ENCODE results near the gene TNS4.
A peak's percentile ranks its signal among the peaks of the same experiment; 100 is the strongest.

The TNS4 gene

DNA sequence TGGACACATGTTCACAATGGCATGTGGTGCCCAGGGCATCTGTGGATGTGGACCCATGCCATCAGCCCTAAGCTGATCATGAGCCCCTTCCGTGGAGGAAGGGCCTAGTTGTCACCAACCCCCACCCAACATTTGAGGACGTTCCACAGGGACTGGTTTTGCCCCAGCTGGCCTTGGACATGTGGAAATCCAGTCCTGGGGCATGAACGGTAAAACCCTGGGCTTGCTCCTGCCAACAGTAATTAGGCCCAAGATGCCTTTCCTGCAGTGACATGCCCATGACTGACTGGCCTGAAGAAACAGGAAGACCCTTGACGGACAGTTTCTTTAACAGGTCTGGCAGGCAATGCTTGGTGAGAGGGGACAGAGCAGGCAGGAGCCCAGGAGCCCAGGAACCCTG lies 7.7 kb downstream of the TNS4 start:
- H3K36me3 ChIP-seq (ENCODE audit: control insufficient read depth, insufficient read depth, low read length) = no peaks in the 10 kb centered on the region
- H3K9me3 ChIP-seq (ENCODE audit: control insufficient read depth, low read length) = no peaks in the 10 kb centered on the region
- H3K27ac ChIP-seq (ENCODE audit: insufficient read depth, low read length, poor library complexity, severe bottlenecking) = no peak overlapping the region
- H3K27me3 ChIP-seq (replicated peaks; ENCODE audit: control insufficient read depth, insufficient read depth, low read length, poor library complexity, severe bottlenecking) = no peaks in the 10 kb centered on the region
- H3K4me1 ChIP-seq (ENCODE audit: control insufficient read depth, insufficient read depth, low read length, poor library complexity, severe bottlenecking) = peaks cover 26% of the 10 kb centered on the region
- no peak overlapping the region for H3K4me3 ChIP-seq (ENCODE audit: insufficient read depth, low read depth, low read length, poor library complexity, severe bottlenecking)
- DNase-seq = no peak

DNA sequence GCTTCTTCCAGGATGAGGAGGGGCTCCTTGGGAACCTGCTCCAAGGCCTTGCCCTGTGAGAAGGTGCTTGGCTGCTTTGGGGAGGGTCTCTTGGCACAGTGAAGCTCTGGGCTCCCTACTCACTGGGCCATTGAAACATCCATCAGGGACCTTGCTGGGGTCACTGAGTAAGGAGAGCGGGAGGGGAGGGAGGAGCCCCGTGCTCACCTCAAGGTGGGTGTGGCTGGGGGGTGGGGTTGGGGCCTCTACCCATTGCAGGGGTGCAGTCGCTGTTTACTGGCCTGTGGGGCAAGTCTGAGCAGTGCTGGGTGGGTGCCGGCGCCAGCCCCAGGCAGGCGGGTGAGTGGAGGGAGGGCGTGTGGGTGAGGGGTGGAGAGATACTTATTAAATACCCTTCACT lies 9.9 kb downstream of the TNS4 start:
- DNase-seq = no peak

DNA sequence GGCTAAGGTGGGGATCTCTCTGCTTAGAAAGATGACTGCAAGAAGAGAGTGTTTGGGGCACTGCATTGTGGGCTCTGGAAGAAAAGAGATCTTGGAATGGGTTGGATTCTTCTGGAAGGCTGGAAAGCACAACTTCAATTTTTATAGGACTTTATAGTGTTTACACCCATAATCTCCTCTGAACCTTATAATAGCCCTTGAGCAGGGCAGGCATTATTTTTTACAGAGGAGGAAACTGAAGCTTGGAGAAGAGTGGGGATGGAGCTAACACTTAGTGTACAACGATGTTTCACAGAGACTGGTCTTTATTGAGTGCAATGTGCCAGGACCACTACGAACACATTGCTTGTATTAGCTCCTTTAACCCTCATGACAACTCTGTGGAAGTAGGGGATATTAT lies 10.4 kb downstream of the TNS4 start:
- no peaks in the 10 kb centered on the region for H3K27me3 ChIP-seq (replicated peaks; ENCODE audit: control insufficient read depth, insufficient read depth, low read length, poor library complexity, severe bottlenecking)
- no peak overlapping the region for H3K27ac ChIP-seq (ENCODE audit: insufficient read depth, low read length, poor library complexity, severe bottlenecking)
- H3K4me1 ChIP-seq (ENCODE audit: control insufficient read depth, insufficient read depth, low read length, poor library complexity, severe bottlenecking) = peaks cover 26% of the 10 kb centered on the region
- DNase-seq = no peak
- no peaks in the 10 kb centered on the region for H3K36me3 ChIP-seq (ENCODE audit: control insufficient read depth, insufficient read depth, low read length)
- H3K4me3 ChIP-seq (ENCODE audit: insufficient read depth, low read depth, low read length, poor library complexity, severe bottlenecking) = no peak overlapping the region
- no peaks in the 10 kb centered on the region for H3K9me3 ChIP-seq (ENCODE audit: control insufficient read depth, low read length)

More for the DNA sequence above, 9.9 kb downstream of the TNS4 start:
- no peak overlapping the region for H3K27ac ChIP-seq (ENCODE audit: insufficient read depth, low read length, poor library complexity, severe bottlenecking)
- no peaks in the 10 kb centered on the region for H3K27me3 ChIP-seq (replicated peaks; ENCODE audit: control insufficient read depth, insufficient read depth, low read length, poor library complexity, severe bottlenecking)
- no peak overlapping the region for H3K4me3 ChIP-seq (ENCODE audit: insufficient read depth, low read depth, low read length, poor library complexity, severe bottlenecking)
- H3K4me1 ChIP-seq (ENCODE audit: control insufficient read depth, insufficient read depth, low read length, poor library complexity, severe bottlenecking) = peaks cover 26% of the 10 kb centered on the region
- H3K9me3 ChIP-seq (ENCODE audit: control insufficient read depth, low read length) = no peaks in the 10 kb centered on the region
- no peaks in the 10 kb centered on the region for H3K36me3 ChIP-seq (ENCODE audit: control insufficient read depth, insufficient read depth, low read length)

- Histone ChIP-seq H3K4me3 (ENCODE audit: insufficient read depth, low read depth, low read length, poor library complexity, severe bottlenecking) (no peak overlapping the region), H3K36me3 (ENCODE audit: control insufficient read depth, insufficient read depth, low read length) (no peaks in the 10 kb centered on the region)
Observed at GRCh38 chr17:40490289-40490853, 11.1 kb downstream of the TNS4 start.

DNA sequence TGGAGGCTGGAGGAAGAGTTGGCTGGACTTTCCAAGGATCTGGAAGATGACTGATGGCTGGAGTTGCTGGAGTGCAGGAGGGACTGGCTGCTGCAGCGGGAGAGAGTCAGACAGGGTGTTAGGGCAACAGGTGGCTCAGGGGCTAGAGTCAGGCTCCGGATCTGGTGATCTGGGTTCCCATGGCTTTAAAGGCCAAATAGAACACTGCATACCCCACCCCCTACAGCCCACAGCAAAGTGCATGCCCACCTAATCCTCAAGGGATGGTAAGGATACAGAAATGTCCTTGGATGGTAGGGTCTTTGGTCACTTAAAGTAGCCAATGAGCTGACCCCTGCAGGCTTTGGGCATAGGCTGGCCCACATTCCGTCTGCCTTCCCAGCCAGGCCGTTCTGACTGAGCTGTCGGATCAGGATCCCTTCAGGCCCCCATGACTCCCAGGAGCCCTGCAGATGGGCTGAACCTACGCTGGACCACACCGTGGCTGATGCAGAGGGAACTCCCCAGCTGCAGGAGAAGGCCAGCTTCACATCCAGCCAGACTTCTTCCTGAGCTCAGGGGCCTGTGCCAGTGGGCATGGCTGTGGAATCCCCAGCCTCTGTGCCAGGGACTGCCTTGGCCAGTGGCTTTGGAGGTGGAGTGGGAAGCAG lies 13.9 kb downstream of the TNS4 start:
- Histone ChIP-seq H3K27me3 (replicated peaks; ENCODE audit: control insufficient read depth, insufficient read depth, low read length, poor library complexity, severe bottlenecking) (no peaks in the 10 kb centered on the region), H3K9me3 (ENCODE audit: control insufficient read depth, low read length) (no peaks in the 10 kb centered on the region), H3K4me1 (ENCODE audit: control insufficient read depth, insufficient read depth, low read length, poor library complexity, severe bottlenecking) (peaks cover 26% of the 10 kb centered on the region), H3K27ac (ENCODE audit: insufficient read depth, low read length, poor library complexity, severe bottlenecking) (no peak overlapping the region), H3K36me3 (ENCODE audit: control insufficient read depth, insufficient read depth, low read length) (no peaks in the 10 kb centered on the region), H3K4me3 (ENCODE audit: insufficient read depth, low read depth, low read length, poor library complexity, severe bottlenecking) (no peak overlapping the region)
- no peak for DNase-seq

More at GRCh38 chr17:40490289-40490853, 11.1 kb downstream of the TNS4 start:
- DNase-seq = no peak
- Histone ChIP-seq H3K27me3 (replicated peaks; ENCODE audit: control insufficient read depth, insufficient read depth, low read length, poor library complexity, severe bottlenecking) (no peaks in the 10 kb centered on the region), H3K27ac (ENCODE audit: insufficient read depth, low read length, poor library complexity, severe bottlenecking) (no peak overlapping the region), H3K4me1 (ENCODE audit: control insufficient read depth, insufficient read depth, low read length, poor library complexity, severe bottlenecking) (peaks cover 26% of the 10 kb centered on the region), H3K9me3 (ENCODE audit: control insufficient read depth, low read length) (no peaks in the 10 kb centered on the region)

DNA sequence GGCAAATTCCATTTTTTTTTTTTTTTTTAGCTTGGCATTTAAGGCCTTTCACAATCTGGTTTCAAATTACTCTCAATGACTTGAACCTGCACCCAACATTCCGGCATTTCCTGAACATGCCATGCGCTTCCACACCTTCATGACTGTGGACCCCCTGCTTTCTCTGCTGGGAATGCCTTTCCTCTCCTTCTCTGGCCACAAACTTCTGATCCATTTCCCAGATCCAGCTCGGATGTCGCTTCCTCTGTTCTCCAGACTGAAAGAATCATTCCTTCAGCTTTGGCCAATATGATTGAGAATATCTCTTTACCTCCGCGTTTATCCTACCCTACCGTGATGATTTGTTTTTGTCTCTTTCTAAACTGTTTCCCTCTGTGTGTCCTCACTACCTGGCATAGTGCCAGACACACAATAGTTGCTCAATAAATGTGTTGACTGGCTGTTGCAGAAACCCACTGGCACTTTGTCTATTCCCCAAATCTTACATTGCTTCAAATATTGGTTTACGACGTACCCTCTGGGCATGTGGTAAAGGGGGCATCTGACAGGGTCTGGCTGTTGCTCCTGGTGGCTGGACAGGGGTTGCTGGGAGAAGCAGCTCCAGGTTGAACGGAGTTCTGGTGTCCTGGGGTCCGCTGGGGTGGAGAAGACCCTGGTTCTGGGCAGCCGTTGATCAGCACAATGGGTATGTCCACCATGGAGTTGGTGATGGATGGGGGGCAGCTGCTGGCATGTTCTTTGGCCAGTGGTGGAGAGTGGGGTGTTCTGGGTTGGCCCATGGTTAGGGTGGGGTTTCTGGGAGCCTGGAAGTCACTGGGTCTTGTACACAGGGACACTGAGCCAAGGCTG lies 14.7 kb downstream of the TNS4 start:
- no peaks in the 10 kb centered on the region for H3K9me3 ChIP-seq (ENCODE audit: control insufficient read depth, low read length)
- no peaks in the 10 kb centered on the region for H3K27me3 ChIP-seq (replicated peaks; ENCODE audit: control insufficient read depth, insufficient read depth, low read length, poor library complexity, severe bottlenecking)
- peaks cover 30% of the 10 kb centered on the region for H3K4me1 ChIP-seq (ENCODE audit: control insufficient read depth, insufficient read depth, low read length, poor library complexity, severe bottlenecking)
- no peak overlapping the region for H3K4me3 ChIP-seq (ENCODE audit: insufficient read depth, low read depth, low read length, poor library complexity, severe bottlenecking)
- no peak overlapping the region for H3K27ac ChIP-seq (ENCODE audit: insufficient read depth, low read length, poor library complexity, severe bottlenecking)
- H3K36me3 ChIP-seq (ENCODE audit: control insufficient read depth, insufficient read depth, low read length) = no peaks in the 10 kb centered on the region
- DNase-seq = no peak

DNA sequence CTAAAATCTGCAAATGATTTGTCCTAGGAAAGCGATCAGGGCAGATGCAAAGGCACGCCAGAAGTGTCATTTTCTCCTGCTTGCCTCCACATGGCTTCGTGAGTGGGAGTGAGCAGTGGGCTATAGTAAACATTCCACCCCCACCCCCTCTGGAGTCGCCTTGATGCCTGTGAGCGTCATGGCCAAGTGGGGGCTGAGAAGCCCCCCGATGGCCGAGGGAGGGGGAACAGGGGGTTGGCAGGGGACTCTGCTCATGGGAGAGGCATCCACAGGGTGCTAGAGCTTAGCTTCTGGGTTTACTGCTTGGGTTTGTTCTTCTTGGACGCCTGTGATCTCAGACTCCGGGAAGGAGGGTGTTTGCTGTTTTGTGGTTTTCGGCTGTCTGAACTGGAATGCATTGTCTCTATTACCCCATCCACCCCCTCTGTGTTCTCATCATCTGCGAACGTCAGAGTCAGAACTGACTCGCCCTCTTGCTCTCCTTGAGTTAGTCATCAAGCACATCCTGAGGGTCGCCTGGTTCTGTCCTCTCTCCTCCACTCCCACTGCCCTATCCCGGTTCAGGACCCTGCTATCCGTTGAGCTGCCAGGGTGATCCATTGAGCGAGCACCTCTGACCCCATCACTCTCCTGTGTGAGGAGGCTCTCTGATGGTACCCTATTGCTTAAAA lies 15.4 kb downstream of the TNS4 start:
- no peaks in the 10 kb centered on the region for H3K9me3 ChIP-seq (ENCODE audit: control insufficient read depth, low read length)
- H3K27ac ChIP-seq (ENCODE audit: insufficient read depth, low read length, poor library complexity, severe bottlenecking) = no peak overlapping the region
- no peak overlapping the region for H3K4me3 ChIP-seq (ENCODE audit: insufficient read depth, low read depth, low read length, poor library complexity, severe bottlenecking)
- H3K36me3 ChIP-seq (ENCODE audit: control insufficient read depth, insufficient read depth, low read length) = no peaks in the 10 kb centered on the region
- peaks cover 29% of the 10 kb centered on the region for H3K4me1 ChIP-seq (ENCODE audit: control insufficient read depth, insufficient read depth, low read length, poor library complexity, severe bottlenecking)
- DNase-seq = peak in 2 of 3 donors; percentile 6 to 33
- no peaks in the 10 kb centered on the region for H3K27me3 ChIP-seq (replicated peaks; ENCODE audit: control insufficient read depth, insufficient read depth, low read length, poor library complexity, severe bottlenecking)

GRCh38 chr17:40484973-40485530 lies 16.4 kb downstream of the TNS4 start:
- peaks cover 29% of the 10 kb centered on the region for H3K4me1 ChIP-seq (ENCODE audit: control insufficient read depth, insufficient read depth, low read length, poor library complexity, severe bottlenecking)
- H3K27me3 ChIP-seq (replicated peaks; ENCODE audit: control insufficient read depth, insufficient read depth, low read length, poor library complexity, severe bottlenecking) = no peaks in the 10 kb centered on the region
- H3K9me3 ChIP-seq (ENCODE audit: control insufficient read depth, low read length) = no peaks in the 10 kb centered on the region
- no peak overlapping the region for H3K27ac ChIP-seq (ENCODE audit: insufficient read depth, low read length, poor library complexity, severe bottlenecking)
- no peaks in the 10 kb centered on the region for H3K36me3 ChIP-seq (ENCODE audit: control insufficient read depth, insufficient read depth, low read length)
- DNase-seq = no peak
- no peak overlapping the region for H3K4me3 ChIP-seq (ENCODE audit: insufficient read depth, low read depth, low read length, poor library complexity, severe bottlenecking)

GRCh38 chr17:40484285-40484972 lies 17.0 kb downstream of the TNS4 start:
- no peak for DNase-seq

More at GRCh38 chr17:40484285-40484972, 17.0 kb downstream of the TNS4 start:
- Histone ChIP-seq H3K4me1 (ENCODE audit: control insufficient read depth, insufficient read depth, low read length, poor library complexity, severe bottlenecking) (peaks cover 30% of the 10 kb centered on the region), H3K4me3 (ENCODE audit: insufficient read depth, low read depth, low read length, poor library complexity, severe bottlenecking) (no peak overlapping the region), H3K27ac (ENCODE audit: insufficient read depth, low read length, poor library complexity, severe bottlenecking) (no peak overlapping the region), H3K9me3 (ENCODE audit: control insufficient read depth, low read length) (no peaks in the 10 kb centered on the region), H3K27me3 (replicated peaks; ENCODE audit: control insufficient read depth, insufficient read depth, low read length, poor library complexity, severe bottlenecking) (no peaks in the 10 kb centered on the region), H3K36me3 (ENCODE audit: control insufficient read depth, insufficient read depth, low read length) (no peaks in the 10 kb centered on the region)

Measured in effector memory CD4-positive, alpha-beta T cell (primary cell).